ENCODE data around the gene NT5C1A.

The NT5C1A gene

GRCh38 chr1:39613250-39613649, 58.7 kb downstream of the NT5C1A start:
- in situ Hi-C loops (cut with HindIII; ENCODE audit: low sequenced_read_pairs), result loop anchor here (5.0 kb wide), 1 partner anchor 104 kb away; no protein-coding TSS in a partner anchor

GRCh38 chr1:39609618-39610331, 62.1 kb downstream of the NT5C1A start:
- in situ Hi-C loops (cut with HindIII; ENCODE audit: low sequenced_read_pairs), result loop anchor here (5.0 kb wide), 1 partner anchor 108 kb away; no protein-coding TSS in a partner anchor
